K562 (cell line): Measurements from ENCODE around the gene COMMD1. TPM values are rescaled to one million over a fixed set of nuclear protein-coding genes. Genes with fewer than 3 reads are reported as not detected.

Source experiments
- polyA plus RNA-seq, 8 experiments: library from polyadenylated mRNA; depleted of rRNA in 4 of 8; stranded (reverse) in 5 of 8; unstranded in 3 of 8; fragments of >200 nt; fragmentation: Nextera tagmentation in 2 of 8; fragmentation: Illumina TruSeq in 1 of 8; extraction: Ambion mirVana in 2 of 8; extraction: Trizol in 1 of 8; gene quantifications; 2 replicates each; pipeline versions ENCODE4 v1.2.1 to v1.2.3, GENCODE V29; 2011 to 2014; ENCODE audit warnings: inconsistent platforms in 1 of 8, missing spikeins in 1 of 8
- total RNA-seq, 7 experiments: library from RNA; depleted of rRNA in 6 of 7; stranded (reverse); fragments of >200 nt in 6 of 7; fragmentation: Illumina TruSeq in 2 of 7; extraction: Trizol in 2 of 7; gene quantifications; 2 replicates each; pipeline versions ENCODE4 v1.2.1 to v1.2.3, GENCODE V29; 2011 to 2021; ENCODE audit warnings: low replicate concordance in 1 of 7
- TF ChIP-seq, protein P1 (sequence below), 3 experiments: IDR thresholded peaks in 2 of 3; conservative IDR thresholded peaks in 1 of 3; 2 replicates each; pipeline ENCODE4 v1.5.1; 2011 to 2012; ENCODE audit warnings: low read length in 3 of 3, mild to moderate bottlenecking in 3 of 3, control low read depth in 2 of 3, improper control_type of control experiment in 1 of 3, inconsistent platforms in 1 of 3, low read depth in 1 of 3, mixed read lengths in 1 of 3, moderate library complexity in 1 of 3; ENCODE audit not compliant: insufficient read depth in 2 of 3
- TF ChIP-seq, protein P2 (sequence below): fragments of 450-650 bp; formaldehyde crosslinking; IDR thresholded peaks from 2 replicates; pipeline ENCODE4 v1.4.0; 2020; ENCODE audit warnings: mild to moderate bottlenecking, moderate library complexity
- TF ChIP-seq, protein P3 (sequence below): fragments of 150-350 bp; conservative IDR thresholded peaks from 2 replicates; pipeline ENCODE4 v1.6.1; 2014; ENCODE audit warnings: low read length

Gene COMMD1
- total and polyA plus RNA-seq, 9 of the 15 experiments (the other 6 are each of a cell fraction or from before 2014, with no cell fraction given), result 14.4 to 77.0 (median 21.4) TPM

DNA sequence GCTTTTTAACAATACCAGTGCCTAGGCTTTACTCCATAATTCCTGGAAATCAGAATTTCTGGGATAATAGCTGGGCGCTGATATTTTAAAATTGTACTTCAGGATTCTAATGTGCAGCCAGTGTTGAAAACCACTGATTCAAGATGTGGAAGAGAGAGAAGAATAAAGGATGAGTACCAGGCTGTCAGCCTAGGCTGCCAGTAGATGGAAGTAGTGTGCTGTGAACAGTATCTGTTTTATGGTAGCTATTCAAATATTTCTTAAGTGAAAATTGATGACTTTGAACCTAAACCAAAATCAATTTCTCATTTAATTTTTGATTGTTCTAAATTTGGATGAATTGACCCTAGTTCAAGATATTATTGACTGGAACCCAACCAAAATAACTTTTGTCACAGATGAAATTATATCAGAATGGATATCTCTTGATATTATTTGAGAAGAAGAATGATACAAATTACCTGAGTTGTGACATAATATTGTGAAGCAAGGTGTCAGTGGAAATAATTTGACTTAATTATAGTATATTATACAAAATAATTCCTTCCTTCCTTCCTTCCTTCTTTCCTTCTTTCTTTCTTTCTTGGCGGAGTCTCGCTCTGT lies 88.0 kb downstream of the COMMD1 start (continued):
- TF ChIP-seq, protein P1, sequence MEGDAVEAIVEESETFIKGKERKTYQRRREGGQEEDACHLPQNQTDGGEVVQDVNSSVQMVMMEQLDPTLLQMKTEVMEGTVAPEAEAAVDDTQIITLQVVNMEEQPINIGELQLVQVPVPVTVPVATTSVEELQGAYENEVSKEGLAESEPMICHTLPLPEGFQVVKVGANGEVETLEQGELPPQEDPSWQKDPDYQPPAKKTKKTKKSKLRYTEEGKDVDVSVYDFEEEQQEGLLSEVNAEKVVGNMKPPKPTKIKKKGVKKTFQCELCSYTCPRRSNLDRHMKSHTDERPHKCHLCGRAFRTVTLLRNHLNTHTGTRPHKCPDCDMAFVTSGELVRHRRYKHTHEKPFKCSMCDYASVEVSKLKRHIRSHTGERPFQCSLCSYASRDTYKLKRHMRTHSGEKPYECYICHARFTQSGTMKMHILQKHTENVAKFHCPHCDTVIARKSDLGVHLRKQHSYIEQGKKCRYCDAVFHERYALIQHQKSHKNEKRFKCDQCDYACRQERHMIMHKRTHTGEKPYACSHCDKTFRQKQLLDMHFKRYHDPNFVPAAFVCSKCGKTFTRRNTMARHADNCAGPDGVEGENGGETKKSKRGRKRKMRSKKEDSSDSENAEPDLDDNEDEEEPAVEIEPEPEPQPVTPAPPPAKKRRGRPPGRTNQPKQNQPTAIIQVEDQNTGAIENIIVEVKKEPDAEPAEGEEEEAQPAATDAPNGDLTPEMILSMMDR (IDR thresholded peaks at IDR 0.05 in 2 of 3, conservative IDR thresholded peaks at IDR 0.05 in 1 of 3; ENCODE audit: insufficient read depth in 2 of 3, low read depth in 1 of 3, low read length in 3 of 3), result peak; percentile 55 to 91 (median 71); a peak in 5 of 6 replicates
- TF ChIP-seq, protein P2, sequence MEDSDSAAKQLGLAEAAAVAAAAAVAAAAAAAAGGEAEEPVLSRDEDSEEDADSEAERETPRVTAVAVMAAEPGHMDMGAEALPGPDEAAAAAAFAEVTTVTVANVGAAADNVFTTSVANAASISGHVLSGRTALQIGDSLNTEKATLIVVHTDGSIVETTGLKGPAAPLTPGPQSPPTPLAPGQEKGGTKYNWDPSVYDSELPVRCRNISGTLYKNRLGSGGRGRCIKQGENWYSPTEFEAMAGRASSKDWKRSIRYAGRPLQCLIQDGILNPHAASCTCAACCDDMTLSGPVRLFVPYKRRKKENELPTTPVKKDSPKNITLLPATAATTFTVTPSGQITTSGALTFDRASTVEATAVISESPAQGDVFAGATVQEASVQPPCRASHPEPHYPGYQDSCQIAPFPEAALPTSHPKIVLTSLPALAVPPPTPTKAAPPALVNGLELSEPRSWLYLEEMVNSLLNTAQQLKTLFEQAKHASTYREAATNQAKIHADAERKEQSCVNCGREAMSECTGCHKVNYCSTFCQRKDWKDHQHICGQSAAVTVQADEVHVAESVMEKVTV, result peak; percentile 89
- TF ChIP-seq, protein P3, sequence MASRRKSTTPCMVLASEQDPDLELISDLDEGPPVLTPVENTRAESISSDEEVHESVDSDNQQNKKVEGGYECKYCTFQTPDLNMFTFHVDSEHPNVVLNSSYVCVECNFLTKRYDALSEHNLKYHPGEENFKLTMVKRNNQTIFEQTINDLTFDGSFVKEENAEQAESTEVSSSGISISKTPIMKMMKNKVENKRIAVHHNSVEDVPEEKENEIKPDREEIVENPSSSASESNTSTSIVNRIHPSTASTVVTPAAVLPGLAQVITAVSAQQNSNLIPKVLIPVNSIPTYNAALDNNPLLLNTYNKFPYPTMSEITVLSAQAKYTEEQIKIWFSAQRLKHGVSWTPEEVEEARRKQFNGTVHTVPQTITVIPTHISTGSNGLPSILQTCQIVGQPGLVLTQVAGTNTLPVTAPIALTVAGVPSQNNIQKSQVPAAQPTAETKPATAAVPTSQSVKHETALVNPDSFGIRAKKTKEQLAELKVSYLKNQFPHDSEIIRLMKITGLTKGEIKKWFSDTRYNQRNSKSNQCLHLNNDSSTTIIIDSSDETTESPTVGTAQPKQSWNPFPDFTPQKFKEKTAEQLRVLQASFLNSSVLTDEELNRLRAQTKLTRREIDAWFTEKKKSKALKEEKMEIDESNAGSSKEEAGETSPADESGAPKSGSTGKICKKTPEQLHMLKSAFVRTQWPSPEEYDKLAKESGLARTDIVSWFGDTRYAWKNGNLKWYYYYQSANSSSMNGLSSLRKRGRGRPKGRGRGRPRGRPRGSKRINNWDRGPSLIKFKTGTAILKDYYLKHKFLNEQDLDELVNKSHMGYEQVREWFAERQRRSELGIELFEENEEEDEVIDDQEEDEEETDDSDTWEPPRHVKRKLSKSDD, result no peak
- TF ChIP-seq, all 486 proteins: peak for 8
